ENCODE results near the gene DNA2.

DNA2 gene

DNA sequence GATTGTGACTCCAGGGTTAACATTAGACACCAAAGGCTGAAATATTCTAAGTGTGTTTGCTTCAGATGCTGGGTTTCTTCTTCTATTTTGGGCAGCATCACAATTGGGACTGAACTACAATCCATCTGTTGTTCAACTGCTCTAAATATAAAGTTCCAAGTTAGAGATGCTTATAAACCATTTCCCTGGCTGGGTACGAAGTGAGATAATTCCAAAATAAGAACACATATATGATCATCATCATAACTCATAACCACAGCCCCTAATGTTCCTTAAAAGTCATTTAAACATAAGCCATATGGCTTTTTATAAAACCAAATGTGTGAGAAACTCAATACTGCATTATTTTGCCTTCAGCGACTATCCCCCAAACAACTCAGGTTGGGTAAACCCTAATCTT is 28.8 kb downstream of the DNA2 start:
- no peak for TF ChIP-seq CTCF (IDR thresholded peaks at IDR 0.05; ENCODE audit: low read length, missing control alignments)
- DNase-seq (ENCODE audit: low read depth): no peak

GRCh38 chr10:68440898-68441297 is 30.9 kb downstream of the DNA2 start:
- TF ChIP-seq CTCF (IDR thresholded peaks at IDR 0.05; ENCODE audit: low read length, missing control alignments): no peak
- no peak for DNase-seq (ENCODE audit: low read depth)
- no peak overlapping the region for H3K4me3 ChIP-seq (replicated peaks; ENCODE audit: low read depth, low read length)

More for the DNA sequence above, 28.8 kb downstream of the DNA2 start:
- no peak overlapping the region for H3K4me3 ChIP-seq (replicated peaks; ENCODE audit: low read depth, low read length)

- TF ChIP-seq CTCF (IDR thresholded peaks at IDR 0.05; ENCODE audit: low read length, missing control alignments): no peak
- DNase-seq (ENCODE audit: low read depth): no peak
- H3K4me3 ChIP-seq (replicated peaks; ENCODE audit: low read depth, low read length): no peak overlapping the region
Measured at GRCh38 chr10:68435803-68436202, 36.0 kb downstream of the DNA2 start.

DNA sequence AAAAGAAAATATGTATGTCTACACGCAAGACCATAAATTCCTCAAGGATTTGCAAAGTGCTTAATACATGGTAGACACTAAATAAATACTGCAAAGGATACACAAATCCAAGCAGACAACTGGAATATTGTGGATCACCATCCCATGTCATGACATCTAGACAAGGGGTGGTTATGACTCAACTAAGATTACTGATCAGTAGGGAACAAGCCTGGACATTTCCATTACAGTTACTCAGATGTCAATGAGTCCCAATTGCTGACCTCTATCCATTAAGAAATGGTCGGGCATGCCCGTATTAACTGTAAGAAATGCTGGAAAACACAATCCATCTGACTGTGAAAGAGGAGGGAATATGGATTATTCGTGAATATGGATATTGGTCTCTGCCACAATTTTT is 37.1 kb downstream of the DNA2 start:
- H3K4me3 ChIP-seq (replicated peaks; ENCODE audit: low read depth, low read length): no peak overlapping the region
- no peak for DNase-seq (ENCODE audit: low read depth)
- TF ChIP-seq CTCF (IDR thresholded peaks at IDR 0.05; ENCODE audit: low read length, missing control alignments): no peak

DNA sequence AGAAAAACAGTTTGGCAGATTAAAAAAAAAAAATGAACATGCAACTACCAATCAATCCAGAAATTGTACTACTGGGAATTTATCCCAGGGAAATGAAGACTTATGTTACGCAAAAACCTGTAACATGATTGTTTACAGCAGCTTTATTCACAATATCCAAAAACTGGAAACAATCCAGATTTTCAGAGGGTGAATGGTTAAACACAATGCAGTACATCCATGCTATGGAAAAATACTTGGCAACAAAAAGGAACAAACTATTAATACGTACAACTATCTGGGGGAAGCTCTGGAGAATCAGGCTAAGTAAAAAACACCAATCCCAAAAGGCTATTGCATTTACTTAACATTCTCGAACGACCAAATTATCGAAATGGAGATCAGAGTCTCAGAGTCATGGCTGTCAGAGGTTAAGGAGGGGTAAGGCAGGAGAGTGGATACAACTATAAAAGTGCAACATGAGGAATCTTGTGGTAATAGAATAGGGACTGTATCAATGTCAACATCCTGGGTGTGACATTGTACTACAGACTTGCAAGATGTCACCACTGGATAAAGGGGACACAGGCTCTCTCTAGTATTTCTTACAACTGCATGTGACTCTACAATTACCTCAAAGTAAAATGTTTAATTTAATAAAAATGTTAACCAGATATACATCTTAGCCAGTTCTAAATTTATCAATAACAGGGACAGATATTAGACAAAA is 43.2 kb downstream of the DNA2 start:
- H3K4me3 ChIP-seq (replicated peaks; ENCODE audit: low read depth, low read length): no peak overlapping the region
- no peak for TF ChIP-seq CTCF (IDR thresholded peaks at IDR 0.05; ENCODE audit: low read length, missing control alignments)
- DNase-seq (ENCODE audit: low read depth): peak; percentile 17

- H3K4me3 ChIP-seq (replicated peaks; ENCODE audit: low read depth, low read length): no peak overlapping the region
- DNase-seq (ENCODE audit: low read depth): no peak
- no peak for TF ChIP-seq CTCF (IDR thresholded peaks at IDR 0.05; ENCODE audit: low read length, missing control alignments)
Measured at GRCh38 chr10:68424454-68425014, 47.2 kb downstream of the DNA2 start.

DNA sequence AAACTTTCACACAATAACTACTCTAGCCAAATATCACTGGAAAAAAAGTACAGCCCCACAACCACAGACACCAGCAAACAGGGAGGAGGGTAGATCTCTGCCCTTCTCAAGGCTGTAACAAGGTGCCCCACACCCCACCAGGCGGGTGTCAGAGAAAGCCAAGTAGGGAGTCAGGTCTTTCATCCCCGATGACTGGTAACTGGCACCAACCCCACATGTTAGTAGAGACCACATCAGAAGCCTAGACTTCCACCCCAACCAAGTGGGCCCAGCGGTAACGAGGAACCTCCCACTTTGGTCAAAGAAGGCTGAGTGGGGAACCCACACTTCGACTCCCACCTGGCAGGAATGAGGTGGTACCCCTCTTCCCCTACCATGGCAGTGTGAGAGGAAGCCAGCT is 48.3 kb downstream of the DNA2 start:
- no peak for TF ChIP-seq CTCF (IDR thresholded peaks at IDR 0.05; ENCODE audit: low read length, missing control alignments)
- H3K4me3 ChIP-seq (replicated peaks; ENCODE audit: low read depth, low read length): no peak overlapping the region
- no peak for DNase-seq (ENCODE audit: low read depth)

All from fibroblast of pulmonary artery (primary cell).